Kidney epithelial cell (primary cell): ENCODE results near the gene SEPTIN12. TPM values are rescaled to one million over a fixed set of nuclear protein-coding genes. Genes with fewer than 3 reads are reported as not detected.

ENCODE experiments used
- DNase-seq: peaks from one replicate; pipeline ENCODE4 v3.0.0-alpha.2; 2010; ENCODE audit warnings: low read depth
- H3K27me3 ChIP-seq: 2 replicates; pipeline ENCODE4 v1.6.0; 2011; ENCODE audit warnings: low read length; ENCODE audit not compliant: control insufficient read depth, insufficient read depth
- H3K36me3 ChIP-seq: 2 replicates; pipeline ENCODE4 v1.5.1; 2011; ENCODE audit warnings: low read length; ENCODE audit not compliant: control insufficient read depth, insufficient read depth
- H3K4me3 ChIP-seq: 2 replicates; pipeline ENCODE4 v1.5.1; 2011; ENCODE audit warnings: low read depth, mild to moderate bottlenecking, control low read depth, low read length
- CTCF ChIP-seq: IDR thresholded peaks from 2 replicates; pipeline ENCODE4 v1.5.1; 2011; ENCODE audit warnings: mild to moderate bottlenecking, moderate library complexity, low read length, control low read depth, inconsistent platforms; ENCODE audit not compliant: insufficient read depth, poor library complexity, severe bottlenecking
- total RNA-seq: library from RNA; depleted of rRNA; stranded (reverse); fragments of >200 nt; gene quantifications from 2 replicates; pipeline ENCODE4 v1.2.3, GENCODE V29; 2015

SEPTIN12 gene
- total RNA-seq, 1 donor from 2014 or later = not detected

- Histone ChIP-seq H3K36me3 (peaks cover 1% of the 10 kb centered on the region), H3K27me3 (no peaks in the 10 kb centered on the region), H3K4me3 (no peak overlapping the region)
- no peak for TF ChIP-seq CTCF
- DNase-seq = no peak
Observed at GRCh38 chr16:4729876-4730275, 58.3 kb downstream of the SEPTIN12 start.

- no peak for TF ChIP-seq CTCF
- no peak for DNase-seq
- Histone ChIP-seq H3K27me3 (no peaks in the 10 kb centered on the region), H3K36me3 (peaks cover 1% of the 10 kb centered on the region), H3K4me3 (no peak overlapping the region)
Observed at GRCh38 chr16:4728676-4729075, 59.5 kb downstream of the SEPTIN12 start.

Other genes with a start within 250 kb of the SEPTIN12 start
- gene CDIP1, start 249.6 kb downstream of the SEPTIN12 start, total RNA-seq = 14.1 and 16.8 TPM in 2 replicates
- gene C16orf96, start 232.0 kb downstream of the SEPTIN12 start, total RNA-seq = not detected in 2 replicates
- gene UBALD1, start 173.5 kb downstream of the SEPTIN12 start, total RNA-seq = 8.9 and 15.3 TPM in 2 replicates
- gene MGRN1, start 163.5 kb downstream of the SEPTIN12 start, total RNA-seq = 63.6 and 88.7 TPM in 2 replicates
- gene NUDT16L1, start 94.8 kb downstream of the SEPTIN12 start, total RNA-seq = 19.1 and 36.1 TPM in 2 replicates
- 22.0 and 28.6 TPM in 2 replicates for gene ANKS3, start 54.1 kb downstream of the SEPTIN12 start, total RNA-seq
- gene DNAAF8, start 53.8 kb downstream of the SEPTIN12 start, total RNA-seq = 0.62 and 1.8 TPM in 2 replicates
- 5.8 and 10.5 TPM in 2 replicates for gene ZNF500, start 21.2 kb downstream of the SEPTIN12 start, total RNA-seq
- gene SMIM22, start 7.0 kb upstream of the SEPTIN12 start, total RNA-seq = 37.0 TPM in 1 of 2 replicates, not detected in the other
- gene ROGDI, start 14.3 kb upstream of the SEPTIN12 start, total RNA-seq = 24.3 and 25.9 TPM in 2 replicates
- gene GLYR1, start 58.9 kb upstream of the SEPTIN12 start, total RNA-seq = 42.7 and 57.5 TPM in 2 replicates
- 33.3 and 40.8 TPM in 2 replicates for gene UBN1, start 59.1 kb upstream of the SEPTIN12 start, total RNA-seq
- gene PPL, start 148.8 kb upstream of the SEPTIN12 start, total RNA-seq = 25.5 and 26.5 TPM in 2 replicates
- gene SEC14L5, start 170.0 kb upstream of the SEPTIN12 start, total RNA-seq = not detected in 2 replicates
- 40.0 and 59.9 TPM in 2 replicates for gene NAGPA, start 245.6 kb upstream of the SEPTIN12 start, total RNA-seq